AG09309 (cell line): ENCODE results near the gene PLCB4.
A peak's percentile ranks its signal among the peaks of the same experiment; 100 is the strongest.

Source experiments
- DNase-seq: peaks from one replicate; pipeline ENCODE4 v3.0.0-alpha.2; 2010; ENCODE audit warnings: low read depth
- H3K4me3 ChIP-seq: 2 replicates; pipeline ENCODE4 v1.5.1; 2011; ENCODE audit warnings: mild to moderate bottlenecking, low read depth, low read length, moderate library complexity; ENCODE audit not compliant: control insufficient read depth
- CTCF ChIP-seq: IDR thresholded peaks from 2 replicates; pipeline ENCODE4 v1.5.1; 2011; ENCODE audit warnings: mild to moderate bottlenecking, low read depth, low read length, inconsistent platforms; ENCODE audit not compliant: insufficient read depth, control insufficient read depth; ENCODE audit errors: missing control alignments

Gene PLCB4

DNA sequence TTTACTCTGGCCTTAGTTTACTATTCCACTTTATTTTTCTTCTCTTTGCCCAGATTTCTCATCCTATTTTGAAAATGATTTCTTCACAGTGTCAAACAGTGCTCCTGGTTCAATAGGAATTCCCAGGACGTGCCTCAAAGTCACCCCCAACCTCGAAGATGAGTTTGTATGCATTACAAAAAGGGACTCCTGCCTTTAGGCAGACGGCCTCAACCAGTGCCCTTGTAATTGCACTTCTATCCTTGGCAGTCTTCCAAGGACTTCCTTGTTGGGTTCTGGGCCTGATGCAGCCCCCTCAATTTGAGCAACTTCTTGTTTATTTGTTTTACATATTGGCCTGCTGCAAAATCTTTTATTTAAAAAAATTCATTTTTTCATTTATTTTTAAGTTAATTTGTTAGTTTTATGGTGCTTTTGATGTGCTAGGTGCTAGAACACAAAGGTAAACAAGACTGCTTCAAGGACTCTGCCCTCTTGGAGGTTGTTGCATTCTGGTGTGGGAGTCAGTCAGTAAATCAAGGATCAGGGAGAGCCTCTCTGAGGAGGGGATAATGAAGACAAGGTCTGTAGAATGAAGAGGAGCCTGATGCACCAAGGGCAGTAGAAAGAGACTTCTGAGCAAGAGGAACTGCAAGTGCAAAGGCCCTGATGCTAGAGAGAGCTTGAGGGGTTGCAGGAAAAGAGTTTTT, 264.0 kb downstream of the PLCB4 start:
- TF ChIP-seq CTCF, result no peak
- no peak overlapping the region for H3K4me3 ChIP-seq
- DNase-seq, result no peak

GRCh38 chr20:9334866-9335265, 266.0 kb downstream of the PLCB4 start:
- DNase-seq, result no peak
- TF ChIP-seq CTCF, result no peak
- no peak overlapping the region for H3K4me3 ChIP-seq

GRCh38 chr20:9338101-9338500, 269.2 kb downstream of the PLCB4 start:
- H3K4me3 ChIP-seq, result no peak overlapping the region
- TF ChIP-seq CTCF, result no peak
- DNase-seq, result no peak

DNA sequence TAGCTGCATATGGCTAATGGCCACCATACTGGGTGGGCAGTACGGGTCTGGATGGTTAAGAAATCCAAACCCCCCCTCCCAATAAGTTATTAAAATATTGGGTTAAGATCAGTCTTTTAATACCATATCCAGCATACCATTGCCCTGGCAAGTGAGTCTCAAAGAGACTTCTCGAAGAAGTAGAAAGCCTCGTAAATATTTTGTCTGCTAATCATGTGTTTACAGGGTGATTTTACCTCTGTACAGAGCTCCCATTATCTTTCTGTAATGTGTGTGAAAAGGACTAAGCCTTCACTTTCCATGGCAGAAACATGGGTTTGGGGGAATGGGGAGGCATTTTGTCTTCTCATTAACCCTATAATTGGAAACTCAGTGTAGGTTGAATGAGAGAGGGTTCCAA, 270.8 kb downstream of the PLCB4 start:
- DNase-seq, result no peak
- no peak for TF ChIP-seq CTCF
- H3K4me3 ChIP-seq, result no peak overlapping the region

DNA sequence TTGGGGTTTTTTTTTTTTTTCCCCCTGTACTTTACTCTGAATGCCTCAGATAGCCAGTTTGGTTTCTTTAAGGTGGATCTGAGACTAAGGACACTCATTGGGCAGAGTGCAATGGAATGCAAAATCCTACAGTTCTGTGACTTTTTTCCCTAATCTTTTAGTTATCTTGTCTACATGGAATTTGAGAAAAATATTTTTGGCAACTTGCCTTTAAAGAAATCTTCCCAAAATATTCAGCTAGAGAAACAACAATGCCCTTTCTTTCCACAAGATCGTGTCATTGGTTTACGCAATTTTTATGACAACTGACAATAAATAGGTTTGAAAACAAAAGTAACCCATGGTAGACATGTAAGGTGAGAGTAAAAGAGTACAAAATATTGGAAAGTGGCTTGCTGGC, 273.8 kb downstream of the PLCB4 start:
- H3K4me3 ChIP-seq, result no peak overlapping the region
- no peak for TF ChIP-seq CTCF
- no peak for DNase-seq

GRCh38 chr20:9344083-9344920, 275.4 kb downstream of the PLCB4 start:
- peak; percentile 13 for DNase-seq
- no peak for TF ChIP-seq CTCF
- no peak overlapping the region for H3K4me3 ChIP-seq

GRCh38 chr20:9348316-9348715, 279.4 kb downstream of the PLCB4 start:
- H3K4me3 ChIP-seq, result no peak overlapping the region
- TF ChIP-seq CTCF, result no peak
- no peak for DNase-seq
